Liver (tissue), 3 donors: Measurements from ENCODE around the gene KRTAP10-9.

Experiments used
- CTCF ChIP-seq: fragments of 150-350 bp; IDR thresholded peaks from 2 replicates; pipeline ENCODE4 v1.5.1; 2017; ENCODE audit warnings: improper control_type of control experiment, low read depth, low read length; ENCODE audit not compliant: missing input control
- FOXA1 ChIP-seq: IDR thresholded peaks from 2 replicates; pipeline ENCODE4 v1.6.1; 2016; ENCODE audit warnings: antibody characterized with exemption
- GABPA ChIP-seq, 2 donors: IDR thresholded peaks in 1 of 2; conservative IDR thresholded peaks in 1 of 2; 2 replicates each; pipeline ENCODE4 v1.6.1; 2016; ENCODE audit warnings: antibody characterized with exemption in 2 of 2, mild to moderate bottlenecking in 1 of 2, moderate library complexity in 1 of 2
- JUND ChIP-seq, 2 donors: IDR thresholded peaks; 2 replicates each; pipeline ENCODE4 v1.6.1; 2016; ENCODE audit warnings: antibody characterized with exemption in 2 of 2
- RAD21 ChIP-seq, 2 donors: IDR thresholded peaks; 2 replicates each; pipeline ENCODE4 v1.6.1; 2016; ENCODE audit warnings: antibody characterized with exemption in 2 of 2, mild to moderate bottlenecking in 2 of 2
- REST ChIP-seq: IDR thresholded peaks from 2 replicates; pipeline ENCODE4 v1.6.1; 2016; ENCODE audit warnings: antibody characterized with exemption, mild to moderate bottlenecking
- RXRA ChIP-seq, 2 donors: IDR thresholded peaks; 2 replicates each; pipeline ENCODE4 v1.6.1; 2017 to 2018; ENCODE audit warnings: antibody characterized with exemption in 2 of 2, mild to moderate bottlenecking in 1 of 2
- TAF1 ChIP-seq: conservative IDR thresholded peaks from 2 replicates; pipeline ENCODE4 v1.6.1; 2016; ENCODE audit warnings: antibody characterized with exemption, mild to moderate bottlenecking
- YY1 ChIP-seq: IDR thresholded peaks from 2 replicates; pipeline ENCODE4 v1.6.1; 2016; ENCODE audit warnings: antibody characterized with exemption, mild to moderate bottlenecking
- donor health status: healthy.
- donor health status: healthy.

DNA sequence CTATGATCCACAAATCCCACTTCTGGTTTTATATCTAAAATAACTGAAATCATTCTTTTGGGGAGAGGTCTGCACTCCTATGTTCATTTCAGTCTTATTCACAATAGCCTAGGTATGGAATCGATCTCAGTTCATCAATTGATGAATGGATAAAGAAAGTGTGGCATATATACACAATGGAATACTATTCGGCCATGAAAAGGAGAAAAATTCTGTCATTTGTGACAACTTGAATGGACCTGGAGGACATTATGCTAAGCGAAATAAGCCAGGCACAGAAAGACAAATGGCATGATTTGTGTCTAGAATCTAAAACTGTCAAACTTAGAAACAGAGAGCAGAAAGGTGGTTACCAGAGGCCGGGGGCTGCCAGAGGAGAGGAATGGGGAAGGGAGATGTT lies 20.4 kb upstream of the KRTAP10-9 start:
- TF ChIP-seq FOXA1 (no peak), GABPA (IDR thresholded peaks at IDR 0.05 in 1 of 2, conservative IDR thresholded peaks at IDR 0.05 in 1 of 2) (no peak), YY1 (no peak), TAF1 (no peak), CTCF (no peak), RAD21 (IDR thresholded peaks at IDR 0.05) (no peak), JUND (IDR thresholded peaks at IDR 0.05) (no peak), REST (no peak), RXRA (IDR thresholded peaks at IDR 0.05) (no peak)
